ENCODE results near the gene TMEM184A. TPM values are rescaled to one million over a fixed set of nuclear protein-coding genes. Genes with fewer than 3 reads are reported as not detected.

The TMEM184A gene
- total and polyA plus RNA-seq, 2 of the 13 experiments (the other 11 are each of a cell fraction or from before 2014, with no cell fraction given) = 9.5 to 20.4 TPM

- no peak for TF ChIP-seq CENPBD1 (CRISPR knock-in tag; IDR thresholded peaks at IDR 0.05; ENCODE audit: borderline replicate concordance, low read depth)
- TF ChIP-seq DDIT3 (CRISPR knock-in tag; IDR thresholded peaks at IDR 0.05) = no peak
- TF ChIP-seq PRDM15 (CRISPR knock-in tag; IDR thresholded peaks at IDR 0.05) = peak; percentile 77; the same call in 1 of the 2 replicates
- TF ChIP-seq ZBTB2 (CRISPR knock-in tag; IDR thresholded peaks at IDR 0.05; ENCODE audit: low read depth) = no peak; the same call in 1 of the 2 replicates
- no peak; the same call in 1 of the 2 replicates for TF ChIP-seq ZNF891 (CRISPR knock-in tag; IDR thresholded peaks at IDR 0.05)
- peak; percentile 42; the same call in 1 of the 2 replicates for TF ChIP-seq ATF2 (CRISPR knock-in tag; IDR thresholded peaks at IDR 0.05)
- TF ChIP-seq JUND (CRISPR knock-in tag; IDR thresholded peaks at IDR 0.05) = no peak
- TF ChIP-seq ZNF597 (CRISPR knock-in tag; IDR thresholded peaks at IDR 0.05) = no peak
- TF ChIP-seq ATF1 (CRISPR knock-in tag; IDR thresholded peaks at IDR 0.05) = no peak
- TF ChIP-seq SNAPC4 (CRISPR knock-in tag; IDR thresholded peaks at IDR 0.05) = peak; percentile 69
- no peak for TF ChIP-seq MYPOP (CRISPR knock-in tag; IDR thresholded peaks at IDR 0.05)
- TF ChIP-seq SALL2 (CRISPR knock-in tag; IDR thresholded peaks at IDR 0.05) = peak; percentile 95
Observed at GRCh38 chr7:1555813-1556543, at the start of gene TMEM184A (continued).

All from HepG2 (cell line).